GM18520 (cell line): ENCODE results near the gene NTRK2.

ENCODE experiments used
- ATAC-seq: cut with Tn5 transposase; IDR thresholded peaks from one replicate; pipeline ENCODE4 v1.9.1; 2021; ENCODE audit not compliant: unreplicated experiment

The NTRK2 gene

GRCh38 chr9:84845956-84846900 is 176.7 kb downstream of the NTRK2 start:
- ATAC-seq = no peak

- ATAC-seq = no peak
Observed at GRCh38 chr9:84846906-84847305, 177.4 kb downstream of the NTRK2 start.

- ATAC-seq = no peak
Observed at GRCh38 chr9:84849049-84849448, 179.5 kb downstream of the NTRK2 start.

GRCh38 chr9:84850830-84851392 is 181.4 kb downstream of the NTRK2 start:
- no peak for ATAC-seq

- ATAC-seq = no peak
Observed at GRCh38 chr9:84851935-84852585, 182.5 kb downstream of the NTRK2 start.

GRCh38 chr9:84852617-84853301 is 183.2 kb downstream of the NTRK2 start:
- ATAC-seq = no peak

- ATAC-seq = no peak
Observed at GRCh38 chr9:84856181-84856632, 186.7 kb downstream of the NTRK2 start.

GRCh38 chr9:84857211-84857610 is 187.7 kb downstream of the NTRK2 start:
- ATAC-seq = no peak

- no peak for ATAC-seq
Observed at GRCh38 chr9:84858364-84858763, 188.8 kb downstream of the NTRK2 start.

- ATAC-seq = no peak
Observed at GRCh38 chr9:84860249-84861115, 191.0 kb downstream of the NTRK2 start.

GRCh38 chr9:84861455-84861854 is 191.9 kb downstream of the NTRK2 start:
- ATAC-seq = no peak

GRCh38 chr9:84862308-84862707 is 192.8 kb downstream of the NTRK2 start:
- no peak for ATAC-seq

GRCh38 chr9:84862810-84863287 is 193.3 kb downstream of the NTRK2 start:
- ATAC-seq = no peak

GRCh38 chr9:84863372-84863771 is 193.8 kb downstream of the NTRK2 start:
- ATAC-seq = no peak

- no peak for ATAC-seq
Observed at GRCh38 chr9:84866396-84867175, 197.1 kb downstream of the NTRK2 start.

GRCh38 chr9:84867186-84867585 is 197.7 kb downstream of the NTRK2 start:
- no peak for ATAC-seq

GRCh38 chr9:84869091-84869490 is 199.6 kb downstream of the NTRK2 start:
- no peak for ATAC-seq

GRCh38 chr9:84871983-84872382 is 202.5 kb downstream of the NTRK2 start:
- no peak for ATAC-seq

GRCh38 chr9:84874022-84874421 is 204.5 kb downstream of the NTRK2 start:
- ATAC-seq = no peak
